Measurements from ENCODE around the gene RIN3. TPM values are rescaled to one million over a fixed set of nuclear protein-coding genes. Genes with fewer than 3 reads are reported as not detected.

Gene RIN3
- total and polyA plus RNA-seq, 4 donors: 5.0 to 15.6 (median 9.0) TPM

DNA sequence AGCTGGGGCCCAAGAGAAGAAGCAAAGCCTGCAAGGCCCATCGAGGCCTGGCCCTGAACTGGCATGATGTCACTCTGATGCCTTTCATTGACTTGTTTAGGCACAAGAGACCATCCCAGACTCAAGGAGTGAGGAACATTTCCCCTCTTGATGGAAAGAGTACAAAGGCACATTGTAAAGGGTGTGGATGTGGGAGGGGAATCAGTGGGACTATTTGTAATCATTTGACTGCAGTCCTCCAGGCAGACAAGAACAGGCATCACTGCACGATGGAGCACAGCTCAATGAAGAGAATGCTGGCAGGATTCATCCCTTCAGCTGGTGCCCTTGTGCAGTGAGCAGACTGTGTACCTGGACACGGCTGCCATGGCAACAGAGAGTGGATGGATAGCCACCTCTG is 147.0 kb downstream of the RIN3 start (continued):
- TF ChIP-seq CTCF (IDR thresholded peaks at IDR 0.05; ENCODE audit: low read depth, low read length, missing input control) (no peak), MAX (IDR thresholded peaks at IDR 0.05) (no peak), ATF3 (IDR thresholded peaks at IDR 0.05) (no peak)

DNA sequence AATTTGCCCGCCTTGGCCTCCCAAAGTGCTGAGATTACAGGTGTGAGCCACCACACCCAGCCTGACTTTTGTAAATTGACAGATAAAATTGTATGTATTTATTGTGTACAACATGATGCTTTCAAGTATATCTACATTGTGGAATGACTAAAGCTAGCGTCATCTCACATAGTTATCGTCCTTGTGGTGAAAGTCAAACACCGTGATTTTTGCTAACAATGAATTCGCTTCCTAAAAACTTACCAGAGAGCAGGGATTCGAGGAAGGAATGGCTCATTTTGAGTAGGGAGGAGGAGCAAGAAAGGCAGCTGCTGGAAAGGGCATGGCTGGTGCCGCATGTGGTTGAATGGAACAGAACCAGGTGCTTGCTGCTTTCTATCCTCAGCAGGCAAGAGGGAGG is 149.5 kb downstream of the RIN3 start:
- H3K9ac ChIP-seq (ENCODE audit: low read depth in 1 of 2, low read length in 2 of 2): no peak overlapping the region
- H3K4me3 ChIP-seq (ENCODE audit: low read depth in 1 of 3, low read length in 3 of 3): no peak overlapping the region
- TF ChIP-seq NR2F2 (IDR thresholded peaks at IDR 0.05) (no peak), TAF1 (conservative IDR thresholded peaks at IDR 0.05) (no peak), MAX (IDR thresholded peaks at IDR 0.05) (no peak), REST (IDR thresholded peaks at IDR 0.05) (no peak), JUND (IDR thresholded peaks at IDR 0.05) (no peak), ZBTB33 (IDR thresholded peaks at IDR 0.05) (no peak)
- H3K4me1 ChIP-seq (ENCODE audit: control insufficient read depth in 4 of 4, insufficient read depth in 4 of 4, low read length in 3 of 4): peaks cover 0 to 3% (median 0%) of the 10 kb centered on the region in 4 donors
- WGBS: 95% methylated on average over 7 of the region's 7 CpGs
- H3K27me3 ChIP-seq (ENCODE audit: control insufficient read depth in 4 of 4, insufficient read depth in 4 of 4, low read length in 3 of 4): no peaks in the 10 kb centered on the region
- no peak for DNase-seq (ENCODE audit: low spot score)
- no peak overlapping the region for H3K27ac ChIP-seq (ENCODE audit: low read depth in 1 of 2, low read length in 2 of 2)
- no peaks in the 10 kb centered on the region for H3K9me3 ChIP-seq (ENCODE audit: control insufficient read depth in 4 of 4, low read length in 3 of 4)
- peaks cover 0 to 40% (median 10%) of the 10 kb centered on the region in 4 donors for H3K36me3 ChIP-seq (ENCODE audit: control insufficient read depth in 4 of 4, insufficient read depth in 3 of 4, low read depth in 1 of 4, low read length in 3 of 4)

DNA sequence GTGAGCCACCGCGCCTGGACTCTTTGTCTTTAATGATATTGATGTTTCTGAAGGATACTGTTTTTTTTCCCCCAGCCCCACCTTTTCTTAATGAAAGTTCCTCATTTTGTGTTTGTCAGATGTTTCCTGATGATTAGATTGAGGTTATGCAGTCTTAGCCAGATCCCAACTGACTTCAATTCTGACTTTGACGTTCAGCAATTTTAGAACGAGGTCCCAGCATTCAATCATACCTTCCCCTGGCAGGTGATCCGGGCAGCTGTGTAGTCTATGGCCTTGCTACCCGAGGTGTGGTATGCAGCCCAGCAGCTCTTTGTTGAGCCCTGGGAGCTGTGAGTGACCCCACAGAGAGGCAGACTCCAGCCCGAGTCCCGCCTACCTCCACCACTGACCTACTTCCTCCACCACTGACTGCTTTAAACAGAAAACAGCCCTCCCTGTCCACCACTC is 152.1 kb downstream of the RIN3 start:
- no peak overlapping the region for H3K9ac ChIP-seq (ENCODE audit: low read depth in 1 of 2, low read length in 2 of 2)
- DNase-seq (ENCODE audit: low spot score): no peak
- WGBS: 77% methylated on average over 8 of the region's 8 CpGs
- H3K27me3 ChIP-seq (ENCODE audit: control insufficient read depth in 4 of 4, insufficient read depth in 4 of 4, low read length in 3 of 4): no peaks in the 10 kb centered on the region
- H3K9me3 ChIP-seq (ENCODE audit: control insufficient read depth in 4 of 4, low read length in 3 of 4): no peaks in the 10 kb centered on the region
- no peak overlapping the region for H3K4me3 ChIP-seq (ENCODE audit: low read depth in 1 of 3, low read length in 3 of 3)
- no peak overlapping the region for H3K27ac ChIP-seq (ENCODE audit: low read depth in 1 of 2, low read length in 2 of 2)
- H3K36me3 ChIP-seq (ENCODE audit: control insufficient read depth in 4 of 4, insufficient read depth in 3 of 4, low read depth in 1 of 4, low read length in 3 of 4): peaks cover 0 to 26% (median 9%) of the 10 kb centered on the region in 4 donors
- no peaks in the 10 kb centered on the region for H3K4me1 ChIP-seq (ENCODE audit: control insufficient read depth in 4 of 4, insufficient read depth in 4 of 4, low read length in 3 of 4)
- TF ChIP-seq TAF1 (conservative IDR thresholded peaks at IDR 0.05) (no peak), CTCF (IDR thresholded peaks at IDR 0.05; ENCODE audit: low read depth, low read length, missing input control) (no peak), SP1 (IDR thresholded peaks at IDR 0.05) (no peak), RXRA (IDR thresholded peaks at IDR 0.05) (no peak), JUND (IDR thresholded peaks at IDR 0.05) (no peak), EGR1 (IDR thresholded peaks at IDR 0.05; ENCODE audit: low read depth in 2 of 2) (no peak), NR2F2 (IDR thresholded peaks at IDR 0.05) (no peak), YY1 (IDR thresholded peaks at IDR 0.05) (no peak), REST (IDR thresholded peaks at IDR 0.05) (no peak), HNF4A (conservative IDR thresholded peaks at IDR 0.05) (no peak), GABPA (IDR thresholded peaks at IDR 0.05 in 1 of 2, conservative IDR thresholded peaks at IDR 0.05 in 1 of 2) (no peak)

Data from liver (tissue), 9 donors.